T-helper 2 cell treated with Interferon-gamma antibody and Interleukin-4, amounts not matched to agents 100 ng/mL and 5 ng/mL, for 36 hours (primary cell): Measurements from ENCODE around the gene CDCA4. TPM values are rescaled to one million over a fixed set of nuclear protein-coding genes. Genes with fewer than 3 reads are reported as not detected.

Experiments
- intact Hi-C: fragments of 100-400 bp; cut with micrococcal nuclease; formaldehyde crosslinking; loops from one replicate; pipeline ENCODE4 v1.15.1; 2023
- total RNA-seq: library from RNA; stranded (reverse); gene quantifications from 2 replicates; pipeline ENCODE4 v1.2.3, GENCODE V29; 2022

The CDCA4 gene
- total RNA-seq = 52.6 and 52.7 TPM in 2 replicates

DNA sequence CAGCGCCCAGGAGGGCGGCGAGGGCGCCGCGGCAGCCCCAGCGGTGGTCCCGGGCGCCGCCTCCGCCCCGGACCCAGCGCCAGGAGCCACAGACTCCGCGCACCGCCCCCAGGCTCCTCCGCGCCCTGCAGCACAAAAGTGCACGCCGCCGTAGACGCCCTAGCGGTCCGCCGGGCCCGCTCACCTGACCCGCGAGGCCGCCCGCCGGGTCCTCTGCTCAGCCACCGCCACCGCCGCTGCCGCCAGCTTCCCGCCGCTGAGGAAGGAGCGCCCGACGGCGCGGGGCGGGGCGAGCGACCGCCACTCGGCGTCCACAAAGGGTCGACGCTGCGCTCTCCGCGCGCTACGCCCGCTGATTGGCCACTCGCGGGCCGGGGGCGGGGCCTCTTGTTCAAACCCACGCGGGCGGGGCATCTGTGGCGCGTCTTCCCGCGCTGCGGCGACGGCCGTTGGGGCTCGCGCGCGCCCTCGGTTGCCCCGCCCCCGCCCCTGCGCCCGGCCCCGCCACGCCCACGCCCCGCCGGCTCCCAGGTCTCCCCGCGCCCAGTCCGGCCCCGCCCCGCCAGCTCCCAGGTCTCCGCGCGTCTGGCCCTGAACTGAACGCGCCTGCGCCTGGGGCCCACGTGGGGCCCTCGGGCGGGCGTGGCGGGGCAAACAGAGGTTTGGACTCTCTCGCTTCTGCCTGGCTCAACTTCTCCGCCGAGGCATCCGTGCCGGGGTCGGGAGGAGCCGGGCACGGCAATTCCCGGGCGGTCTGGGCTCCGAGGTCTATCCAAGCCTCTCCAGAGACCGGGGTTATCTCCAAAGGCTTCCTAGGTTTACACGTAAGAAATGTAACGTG, at the start of gene CDCA4:
CDCA4 (minus strand) TSS at position 269 of the 841 bp plus-strand sequence. CDS start 9,154 bp downstream, outside the sequence.
- intact Hi-C loops = loop anchor here (1.0 to 10.0 kb wide), 7 partner anchors 24 to 293 kb away; partner anchors contain the start of genes AKT1, BRF1, CLBA1 and GPR132

DNA sequence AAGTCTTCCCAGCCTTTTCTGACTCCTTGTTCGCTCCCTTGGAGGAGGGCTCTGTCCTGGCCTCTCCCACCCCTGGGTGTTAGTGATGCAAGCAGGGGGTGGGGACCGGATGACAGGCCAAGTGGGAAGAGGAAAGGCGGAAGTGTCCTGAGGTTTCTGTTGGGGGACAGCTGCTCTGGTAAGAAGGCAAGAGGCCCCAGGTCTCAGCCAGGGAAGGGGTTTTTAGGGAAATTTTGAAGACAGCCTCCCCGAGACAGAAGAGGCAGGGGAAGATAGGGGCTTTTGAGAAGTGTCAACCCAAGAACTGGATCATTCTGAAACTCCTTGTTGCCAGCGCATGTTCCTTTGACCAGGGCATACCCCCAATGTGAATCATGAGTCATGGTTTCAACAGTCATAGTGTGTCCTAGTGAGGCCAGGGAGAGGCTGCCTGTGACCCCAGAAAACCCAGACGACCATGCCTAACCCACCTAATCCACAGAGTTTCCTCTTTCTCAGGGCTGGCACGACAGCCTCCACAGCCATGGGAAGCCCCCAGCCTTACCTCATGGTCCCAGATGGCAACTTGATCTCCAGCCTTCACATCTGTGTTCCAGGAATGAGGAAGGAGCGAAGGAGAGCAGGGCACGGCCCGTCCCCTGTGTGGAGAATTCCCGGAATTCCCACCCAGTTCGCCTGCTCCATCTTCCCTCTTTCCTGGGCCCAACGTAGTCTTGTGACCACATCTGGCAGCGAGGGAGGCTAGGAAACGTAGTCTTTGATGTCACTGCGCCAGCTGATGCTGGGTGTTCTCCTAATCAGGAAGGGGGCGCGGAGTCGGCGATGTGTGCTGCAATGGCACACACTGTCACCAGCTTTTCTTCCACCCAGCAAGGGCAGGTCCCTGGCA, 49.2 kb upstream of the CDCA4 start:
- intact Hi-C loops = loop anchor here (5.0 to 10.0 kb wide), 2 partner anchors 83 to 415 kb away; partner anchors contain the start of genes CLBA1 and CRIP1

DNA sequence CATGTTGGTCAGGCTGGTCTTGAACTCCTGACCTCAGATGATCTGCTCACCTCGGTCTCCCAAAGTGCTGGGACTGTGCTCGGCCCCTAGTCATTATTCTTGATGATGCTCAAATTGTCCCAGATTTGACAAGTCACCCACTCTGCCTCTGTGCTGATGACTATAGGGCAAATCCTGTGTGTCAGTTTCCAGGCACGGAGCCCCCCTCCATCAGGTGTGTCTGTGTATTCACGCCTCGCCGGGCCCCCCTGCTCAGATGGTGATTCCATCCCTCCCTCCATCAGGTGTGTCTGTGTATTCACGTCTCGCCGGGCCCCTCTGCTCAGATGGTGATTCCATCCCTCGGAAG, 48.6 kb upstream of the CDCA4 start:
- intact Hi-C loops = loop anchor here (5.0 to 10.0 kb wide), 2 partner anchors 82 to 415 kb away; partner anchors contain the start of genes CLBA1 and CRIP1

DNA sequence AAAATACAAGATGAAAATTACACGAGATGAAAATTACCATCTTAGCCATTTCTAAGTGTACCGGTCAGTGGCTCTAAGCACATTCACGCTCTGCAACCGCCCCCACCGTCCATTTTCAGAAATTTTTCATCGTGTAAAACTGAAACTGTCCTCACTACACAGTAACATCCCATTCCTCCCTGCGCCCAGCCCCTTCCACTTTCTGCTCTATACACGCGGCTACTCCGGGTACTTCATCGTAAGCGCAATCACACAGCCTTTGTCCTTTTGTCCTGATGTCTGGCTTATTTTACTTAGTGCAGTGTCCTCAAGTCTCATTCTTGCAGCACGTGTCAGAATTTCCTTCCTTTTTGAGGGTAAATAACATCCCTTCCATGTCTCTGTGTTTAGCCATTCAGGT, 47.9 kb upstream of the CDCA4 start:
- intact Hi-C loops = loop anchor here (5.0 to 10.0 kb wide), 2 partner anchors 82 to 416 kb away; partner anchors contain the start of genes CLBA1 and CRIP1

DNA sequence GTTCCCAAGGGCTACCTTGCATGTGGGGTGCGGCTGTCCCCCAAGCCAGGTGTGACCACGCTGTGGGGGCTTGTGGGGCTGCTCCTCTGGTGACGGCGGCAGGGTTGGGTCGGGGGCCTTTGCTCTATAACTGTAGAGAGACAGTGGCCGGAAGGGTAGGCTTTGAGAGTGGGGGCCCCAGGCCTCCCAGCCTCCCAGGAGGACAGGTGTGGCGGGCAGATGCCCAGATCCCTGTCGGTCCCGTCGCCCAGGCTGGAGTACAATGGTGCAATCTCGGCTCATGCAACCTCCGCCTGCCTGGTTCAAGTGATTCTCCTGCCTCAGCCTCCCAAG, 47.1 kb upstream of the CDCA4 start:
- intact Hi-C loops = loop anchor here (5.0 to 10.0 kb wide), 2 partner anchors 81 to 417 kb away; partner anchors contain the start of genes CLBA1 and CRIP1

DNA sequence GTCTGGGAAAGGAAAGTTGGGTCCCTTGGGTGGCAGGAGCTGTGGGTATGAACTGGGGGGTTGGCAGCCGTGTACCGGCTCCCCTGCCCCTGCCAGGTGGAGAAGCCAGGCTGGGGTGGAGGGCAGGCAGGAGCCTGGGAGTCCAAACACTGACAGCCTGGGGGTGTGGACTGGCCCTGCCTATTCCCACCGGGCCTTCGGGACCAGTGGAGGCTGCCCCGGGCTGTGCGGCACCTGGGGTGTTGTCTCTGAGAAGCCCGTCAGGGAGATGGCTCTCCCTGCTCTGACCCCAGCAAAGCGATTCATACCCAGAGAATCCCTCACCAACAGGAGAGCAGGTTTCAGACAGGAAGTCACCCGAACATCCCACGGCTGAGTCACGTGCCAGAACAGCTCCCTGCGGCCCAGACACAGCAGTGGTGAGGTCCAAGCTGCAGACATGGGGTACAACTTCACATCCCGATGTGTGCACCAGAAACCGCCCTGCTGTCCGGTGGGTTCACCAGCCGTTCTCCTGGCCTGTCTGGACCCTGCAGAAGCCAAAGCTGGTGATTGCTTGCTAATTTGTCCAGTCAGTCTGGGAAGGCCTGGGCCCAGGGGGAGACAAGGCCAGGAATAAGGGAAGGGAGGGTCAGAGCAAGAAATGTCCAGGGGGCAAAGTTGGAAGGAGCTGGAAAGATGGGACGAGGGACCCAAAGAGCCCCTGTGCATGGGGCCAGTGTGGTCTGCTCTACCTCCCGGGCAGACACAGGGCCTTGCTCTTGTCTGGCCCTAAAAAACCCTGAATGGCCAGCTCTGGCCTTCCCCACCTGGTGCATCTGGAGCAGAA, 46.5 kb upstream of the CDCA4 start:
- intact Hi-C loops = loop anchor here (5.0 to 10.0 kb wide), 2 partner anchors 80 to 417 kb away; partner anchors contain the start of genes CLBA1 and CRIP1

DNA sequence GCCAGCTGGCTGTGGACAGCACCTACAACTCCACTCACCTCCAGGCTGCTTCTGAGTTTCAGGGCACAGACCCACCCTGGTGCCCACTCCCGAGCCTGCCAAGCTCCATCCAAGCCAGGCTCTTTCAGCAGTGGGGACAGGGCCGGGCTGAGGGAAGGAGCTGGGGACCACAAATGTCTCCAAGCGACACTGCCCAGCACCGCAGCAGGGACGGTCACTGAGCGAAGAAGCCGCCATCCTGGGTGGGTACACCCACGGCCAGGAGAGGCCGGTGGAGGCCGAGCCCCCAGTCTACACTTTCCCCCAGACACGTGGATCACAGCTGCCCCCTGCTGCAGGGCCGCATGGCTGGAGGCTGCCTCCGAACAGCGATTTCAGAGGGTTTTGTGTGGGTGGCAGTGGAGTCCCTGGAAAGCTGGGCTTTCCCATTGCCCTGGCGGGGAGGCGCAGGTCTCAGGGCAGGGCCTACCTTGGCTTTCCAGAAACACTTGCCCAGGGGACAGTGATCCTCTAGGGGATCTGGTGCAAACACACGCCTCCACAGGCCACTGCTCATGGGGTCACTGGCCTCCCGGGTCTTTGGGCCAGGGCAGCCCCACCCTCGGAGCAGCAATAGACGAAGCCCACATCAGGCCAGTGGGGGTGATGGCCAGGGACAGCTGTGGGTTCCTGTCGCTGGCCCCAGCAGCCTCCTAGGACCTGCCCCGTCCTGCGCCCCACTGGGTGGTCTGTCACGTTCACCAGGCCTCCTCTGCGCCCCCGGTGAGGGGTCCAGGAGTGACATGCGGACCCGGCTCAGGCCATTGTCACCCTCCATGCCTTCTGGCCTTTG, 45.6 kb upstream of the CDCA4 start:
- intact Hi-C loops = loop anchor here (5.0 to 10.0 kb wide), 2 partner anchors 79 to 418 kb away; partner anchors contain the start of genes CLBA1 and CRIP1

DNA sequence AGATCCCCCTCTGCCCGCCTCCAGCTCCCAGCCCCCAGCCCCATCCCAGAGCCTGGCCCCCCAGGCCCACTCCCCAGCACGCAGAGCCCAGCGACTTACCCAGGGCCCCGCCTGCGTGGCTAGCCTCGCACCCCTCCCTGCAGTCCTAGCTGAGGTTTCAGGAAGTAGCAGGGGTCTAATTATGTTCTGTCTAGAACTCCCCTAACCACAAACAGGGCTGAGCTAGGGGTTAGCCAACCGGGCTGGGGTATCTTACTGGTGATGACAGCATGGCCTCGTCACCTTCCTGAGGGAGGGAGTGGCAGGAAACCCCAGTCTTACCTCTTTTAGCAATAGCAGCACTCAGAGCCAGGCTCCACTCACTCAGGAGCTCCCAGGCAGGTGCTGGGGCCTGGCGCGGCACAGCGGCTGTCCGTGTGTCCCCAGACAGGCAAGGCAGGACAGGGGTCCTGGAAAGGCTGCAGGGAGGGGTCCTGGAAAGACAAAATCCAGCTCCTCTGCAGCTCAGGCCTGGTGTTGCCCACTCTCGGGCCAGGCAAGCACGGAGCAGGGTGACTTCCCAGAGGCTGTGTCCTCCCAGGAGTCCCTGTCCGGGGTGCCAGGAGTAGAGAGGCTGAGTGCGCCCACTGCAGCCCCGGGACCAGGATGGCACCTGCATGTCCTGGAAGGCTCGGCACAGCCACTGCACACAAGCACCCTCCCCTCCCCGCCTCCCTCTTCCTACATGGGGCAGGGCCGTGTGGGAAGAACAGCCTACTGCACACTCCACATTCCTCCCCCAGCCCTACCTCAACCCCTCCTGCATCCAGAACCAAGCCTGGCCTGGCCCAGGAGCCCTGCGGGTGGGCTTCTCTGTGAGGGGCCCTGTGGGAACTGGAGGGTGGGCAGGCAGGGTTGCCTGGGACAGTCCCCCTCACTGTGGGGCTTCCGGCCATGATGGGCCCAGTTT, 44.7 kb upstream of the CDCA4 start, which contains the start of gene GPR132:
GPR132 (minus strand) TSS at position 151 of the 949 bp plus-strand sequence. CDS start 10,010 bp downstream, outside the sequence.
- intact Hi-C loops = loop anchor here (1.0 to 10.0 kb wide), 5 partner anchors 21 to 419 kb away; partner anchors contain the start of genes CDCA4, CLBA1 and CRIP1

DNA sequence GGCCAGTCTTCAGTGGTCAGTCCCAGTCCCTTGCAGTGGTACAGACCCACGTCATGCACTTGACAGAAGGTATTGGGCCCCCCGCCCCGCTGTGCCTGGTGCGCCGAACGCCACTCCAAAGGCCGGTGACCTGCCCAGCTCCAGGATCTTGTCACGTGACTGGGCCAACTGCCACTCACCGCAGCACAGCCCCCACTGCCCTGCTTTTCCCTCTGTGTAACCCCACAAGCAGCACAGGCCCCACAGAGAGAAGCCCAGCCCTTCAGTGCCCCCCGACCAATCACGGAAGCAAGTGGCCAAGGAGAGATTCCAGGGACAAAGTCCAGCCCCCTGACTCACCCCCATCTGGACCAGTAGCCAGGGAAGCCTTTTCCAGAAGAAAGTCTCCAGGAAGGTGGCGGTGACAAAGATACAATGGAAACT, 43.8 kb upstream of the CDCA4 start:
- intact Hi-C loops = loop anchor here (1.0 to 10.0 kb wide), 5 partner anchors 22 to 420 kb away; partner anchors contain the start of genes CDCA4, CLBA1 and CRIP1

DNA sequence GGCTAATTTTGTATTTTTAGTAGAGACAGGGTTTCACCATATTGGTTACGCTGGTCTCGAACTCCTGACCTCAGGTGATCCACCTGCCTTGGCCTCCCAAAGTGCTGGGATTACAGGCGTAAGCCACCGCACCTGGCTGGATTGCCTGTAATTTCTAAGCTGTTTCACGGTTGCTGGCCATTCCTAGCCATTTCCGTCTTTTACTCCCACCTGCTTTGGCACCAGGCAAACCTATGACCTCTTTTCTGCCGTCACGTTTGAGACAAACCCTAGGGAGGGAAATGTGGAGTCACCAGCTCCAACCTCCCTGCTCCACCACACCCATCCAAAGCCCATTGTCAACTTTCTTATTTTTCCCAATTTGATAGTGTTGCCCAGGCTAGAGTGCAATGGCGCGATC, 43.1 kb upstream of the CDCA4 start:
- intact Hi-C loops = loop anchor here (2.0 to 10.0 kb wide), 2 partner anchors 23 to 421 kb away; partner anchors contain the start of gene CRIP1

DNA sequence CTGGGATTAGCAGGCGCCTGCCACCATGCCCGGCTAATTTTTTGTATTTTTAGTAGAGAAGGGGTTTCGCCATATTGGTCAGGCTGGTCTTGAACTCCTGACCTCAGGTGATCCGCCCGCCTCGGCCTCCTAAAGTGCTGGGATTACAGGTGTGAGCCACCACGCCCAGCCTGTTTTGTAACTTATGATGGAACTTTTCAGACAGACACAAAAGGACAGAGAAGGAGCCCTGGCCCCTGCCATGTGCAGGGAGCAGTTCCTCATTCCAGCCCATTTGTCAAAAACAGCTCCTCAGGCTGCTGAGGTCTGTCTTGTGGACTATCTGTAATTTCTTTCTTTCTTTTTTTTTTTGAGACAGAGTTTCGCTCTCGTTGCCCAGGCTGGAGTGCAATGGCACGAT, 42.6 kb upstream of the CDCA4 start:
- intact Hi-C loops = loop anchor here (10.0 kb wide), 1 partner anchor 421 kb away; the partner anchor contains the start of gene CRIP1

DNA sequence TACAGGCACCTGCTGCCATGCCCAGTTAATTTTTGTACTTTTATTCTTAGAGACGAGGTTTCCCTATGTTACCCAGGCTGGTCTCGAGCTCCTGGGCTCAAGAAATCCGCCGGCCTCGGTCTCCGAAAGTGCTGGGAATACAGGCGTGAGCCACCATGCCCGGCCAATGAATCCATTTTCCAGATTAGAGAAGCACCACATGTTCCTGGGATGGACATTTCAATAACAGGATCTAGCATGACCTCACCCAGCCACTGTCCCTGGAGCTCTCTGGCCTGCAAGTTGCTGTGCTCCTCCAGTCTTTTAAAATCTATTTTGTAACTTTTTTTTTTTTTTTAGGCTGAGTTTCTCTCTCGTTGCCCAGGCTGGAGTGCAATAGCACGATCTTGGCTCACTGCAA, 42.2 kb upstream of the CDCA4 start:
- intact Hi-C loops = loop anchor here (10.0 kb wide), 1 partner anchor 422 kb away; the partner anchor contains the start of gene CRIP1

DNA sequence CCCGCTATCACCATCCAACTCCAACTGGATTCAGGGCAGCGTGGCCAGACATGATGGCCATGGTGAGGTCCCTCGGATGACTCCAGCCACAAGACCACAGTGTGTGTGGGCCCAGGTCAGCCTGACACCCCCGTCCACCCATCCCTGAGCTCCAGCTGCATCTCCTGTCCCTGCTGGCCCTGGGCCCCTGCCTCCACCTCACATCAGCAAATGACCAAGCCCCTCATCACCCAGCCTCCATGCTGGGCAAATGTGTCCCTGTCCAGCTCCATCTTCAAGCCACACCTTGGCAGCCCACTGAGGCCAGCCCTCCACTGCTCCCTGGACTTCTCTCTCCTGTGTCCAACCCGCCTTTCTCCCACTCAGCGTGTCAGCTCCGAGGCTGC, 41.2 kb upstream of the CDCA4 start:
- intact Hi-C loops = loop anchor here (10.0 kb wide), 1 partner anchor 423 kb away; the partner anchor contains the start of gene CRIP1

DNA sequence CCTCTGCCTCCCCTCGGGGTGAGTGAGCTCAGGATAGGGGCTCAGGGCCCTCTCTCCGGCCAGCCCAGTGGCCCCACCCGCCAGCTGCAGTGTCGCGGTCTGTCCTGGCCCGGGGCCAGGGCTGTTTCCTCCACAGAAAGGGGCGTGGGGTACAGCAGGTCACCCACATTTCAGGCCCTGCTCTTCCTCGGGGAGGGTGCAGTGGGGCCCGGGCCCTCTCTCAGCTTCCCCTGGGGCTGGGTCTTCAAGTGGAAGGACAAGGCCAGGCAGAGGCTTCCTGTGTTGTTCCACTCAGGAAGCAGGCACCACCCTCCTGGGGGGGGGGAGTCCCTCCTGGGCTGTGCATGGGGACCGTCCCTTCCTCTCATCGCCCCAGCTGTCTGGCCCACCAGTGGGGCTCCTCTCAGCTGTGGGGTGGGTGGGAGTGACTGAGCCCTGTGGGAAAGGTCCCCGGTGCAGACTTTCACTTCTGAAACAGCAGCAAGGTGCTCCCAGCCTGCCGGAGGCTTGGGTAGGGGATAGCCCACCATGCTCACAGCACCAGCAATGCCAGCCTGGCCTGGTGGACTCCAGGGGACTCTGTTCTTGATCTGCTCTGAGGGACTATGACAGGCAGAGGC, 40.7 kb upstream of the CDCA4 start:
- intact Hi-C loops = loop anchor here (10.0 kb wide), 1 partner anchor 423 kb away; the partner anchor contains the start of gene CRIP1

DNA sequence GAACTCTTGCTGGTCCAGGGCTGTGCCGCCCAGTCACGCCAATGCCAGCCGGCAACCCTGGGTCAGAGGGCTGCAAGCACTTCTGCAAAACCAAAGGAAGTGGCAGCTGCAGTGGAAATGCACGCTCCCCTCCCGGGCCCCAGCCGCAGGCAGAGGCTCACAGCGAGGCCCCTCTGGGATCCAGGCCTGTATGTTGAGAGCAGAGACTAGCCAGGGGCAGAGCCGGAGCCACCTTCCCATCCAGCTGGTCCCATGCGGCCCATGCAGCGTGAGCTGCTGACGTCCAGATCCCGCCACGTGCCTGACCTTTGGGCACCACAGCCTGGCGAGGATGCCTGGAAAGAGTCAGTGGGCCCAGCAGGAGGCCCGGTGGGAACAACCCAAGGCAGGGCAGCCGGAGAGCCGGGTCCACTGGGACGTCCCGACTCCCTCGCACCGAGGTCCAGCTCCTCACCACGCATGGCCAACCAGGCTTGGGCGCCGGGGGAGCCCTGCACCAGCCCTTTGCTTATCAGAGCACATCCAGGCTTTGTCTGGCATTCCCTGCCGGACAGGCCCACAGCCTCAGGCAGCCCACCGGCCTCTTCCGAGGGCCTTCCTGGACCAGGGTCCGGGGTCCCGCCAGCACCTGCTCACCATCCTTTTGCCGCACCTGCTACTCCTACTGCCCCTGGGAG, 40.0 kb upstream of the CDCA4 start:
- intact Hi-C loops = loop anchor here (10.0 kb wide), 1 partner anchor 424 kb away; the partner anchor contains the start of gene CRIP1

DNA sequence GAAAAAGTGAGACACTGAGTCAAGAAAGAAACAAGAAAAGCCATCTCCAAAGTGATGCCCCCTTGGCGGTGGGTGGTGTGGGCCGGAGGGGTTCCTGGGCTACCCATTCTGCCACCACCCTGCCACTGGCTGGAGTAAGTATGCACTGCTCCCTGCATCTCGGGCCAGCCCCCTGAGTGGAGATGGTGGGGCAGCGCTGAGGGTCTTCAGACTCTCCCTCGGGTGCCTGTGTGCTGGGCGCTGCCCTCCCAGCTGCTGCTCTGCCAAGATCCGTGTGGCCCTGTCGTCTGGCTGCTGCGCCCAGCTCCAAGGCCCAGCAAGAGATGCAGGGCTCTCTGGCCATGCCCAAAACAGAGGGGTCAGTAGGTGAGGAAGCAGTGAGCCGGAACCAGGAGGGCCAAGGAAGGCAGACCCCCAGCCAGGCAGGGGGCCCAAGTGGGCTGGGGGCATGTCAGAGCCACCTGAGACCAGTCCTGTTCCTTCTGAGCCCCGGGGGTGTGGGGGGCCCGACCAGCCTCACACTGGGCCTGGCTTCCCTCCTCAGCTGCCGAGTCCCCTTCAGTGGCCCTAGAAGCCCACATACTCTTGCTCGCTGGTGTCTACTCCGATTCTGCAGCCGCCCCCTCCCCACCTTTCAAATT, 39.2 kb upstream of the CDCA4 start:
- intact Hi-C loops = loop anchor here (10.0 kb wide), 1 partner anchor 425 kb away; the partner anchor contains the start of gene CRIP1
